ENCODE data around the gene TBXA2R. TPM values are rescaled to one million over a fixed set of nuclear protein-coding genes. Genes with fewer than 3 reads are reported as not detected.
"Not testable (repeated sequence)": the region's sequence is repeated elsewhere in the genome, so short reads cannot be mapped to it uniquely, and the experiment has no call there.

Gene TBXA2R
- total and polyA plus RNA-seq, 9 donors: 0.53 to 2.8 (median 2.2) TPM

DNA sequence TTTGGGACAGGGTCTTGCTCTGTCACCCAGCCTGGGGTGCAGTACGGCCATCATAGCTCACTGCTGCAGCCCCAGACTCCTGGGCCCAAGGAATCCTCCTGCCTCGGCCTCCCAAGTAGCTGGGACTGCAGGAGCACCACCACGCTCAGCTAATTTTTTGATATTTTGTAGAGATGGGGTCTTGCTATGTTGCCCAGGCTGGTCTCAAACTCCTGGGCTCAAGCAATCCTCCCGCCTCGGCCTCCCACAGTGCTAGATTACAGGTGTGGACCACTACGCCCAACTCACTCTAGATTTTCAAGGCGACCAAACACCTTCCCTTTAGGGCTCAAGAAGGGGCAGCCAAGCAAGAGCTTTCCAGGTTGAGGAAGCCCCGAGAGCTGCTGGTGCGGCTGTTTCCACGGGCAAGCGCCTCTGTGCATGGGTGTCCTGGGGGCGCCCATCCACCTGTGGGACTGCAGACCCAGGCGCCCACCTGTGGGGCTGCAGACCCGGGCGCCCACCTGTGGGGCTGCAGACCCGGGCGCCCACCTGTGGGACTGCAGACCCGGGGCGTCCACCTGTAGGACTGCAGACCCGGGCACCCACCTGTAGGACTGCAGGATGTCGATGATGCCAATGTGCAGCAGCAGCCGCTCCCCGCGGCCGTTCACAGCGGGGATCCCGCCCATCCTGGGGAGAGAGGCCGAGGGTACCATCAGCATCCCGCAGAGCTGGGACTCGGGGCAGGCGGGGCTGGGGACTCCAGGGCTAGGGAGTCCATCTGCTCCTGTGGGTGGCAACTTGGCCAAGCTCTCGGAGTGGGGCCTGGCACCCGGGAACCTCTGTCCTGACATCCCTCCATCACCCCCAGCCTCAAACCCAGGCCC is 41.6 kb upstream of the TBXA2R start:
- Histone ChIP-seq H3K27ac (ENCODE audit: low read length) (no peak overlapping the region), H3K4me3 (ENCODE audit: low read length) (no peak overlapping the region), H3K9me3 (replicated peaks; ENCODE audit: control insufficient read depth, low read depth, low read length) (no peaks in the 10 kb centered on the region), H3K27me3 (ENCODE audit: control insufficient read depth, insufficient read depth, low read length) (no peaks in the 10 kb centered on the region), H3K36me3 (ENCODE audit: control insufficient read depth, insufficient read depth, low read length) (peaks cover 77% of the 10 kb centered on the region), H3K4me1 (ENCODE audit: control insufficient read depth, insufficient read depth, low read length) (peaks cover 4% of the 10 kb centered on the region)
- DNase-seq: no peak
- 95% methylated on average over 24 of the region's 33 CpGs for WGBS (ENCODE audit: insufficient coverage)

DNA sequence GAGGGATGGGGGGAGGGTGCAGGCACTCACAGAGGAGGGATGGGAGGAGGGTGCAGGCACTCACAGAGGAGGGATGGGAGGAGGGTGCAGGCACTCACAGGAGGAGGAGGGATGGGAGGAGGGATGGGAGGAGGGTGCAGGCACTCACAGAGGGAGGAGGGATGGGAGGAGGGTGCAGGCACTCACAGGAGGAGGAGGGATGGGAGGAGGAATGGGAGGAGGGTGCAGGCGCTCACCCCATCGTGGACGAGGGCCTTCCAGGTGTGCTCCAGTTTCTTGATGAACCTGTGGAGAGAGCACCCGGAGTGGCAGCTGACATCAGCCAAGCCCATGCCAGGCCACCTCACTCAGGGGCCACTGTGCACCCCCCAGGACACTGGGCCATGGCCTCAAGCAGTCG is 40.4 kb upstream of the TBXA2R start:
- 96% methylated on average over 5 of the region's 5 CpGs for WGBS (ENCODE audit: insufficient coverage)
- not testable (repeated sequence) for H3K9me3 ChIP-seq (replicated peaks; ENCODE audit: control insufficient read depth, low read depth, low read length); DNase-seq; H3K4me3 ChIP-seq (ENCODE audit: low read length); H3K4me1 ChIP-seq (ENCODE audit: control insufficient read depth, insufficient read depth, low read length); H3K27ac ChIP-seq (ENCODE audit: low read length); H3K27me3 ChIP-seq (ENCODE audit: control insufficient read depth, insufficient read depth, low read length)
- H3K36me3 ChIP-seq (ENCODE audit: control insufficient read depth, insufficient read depth, low read length): peaks cover 78% of the 10 kb centered on the region

GRCh38 chr19:3646336-3647092 is 39.8 kb upstream of the TBXA2R start:
- H3K9me3 ChIP-seq (replicated peaks; ENCODE audit: control insufficient read depth, low read depth, low read length): no peaks in the 10 kb centered on the region
- 87% methylated on average over 18 of the region's 23 CpGs for WGBS (ENCODE audit: insufficient coverage)
- H3K4me3 ChIP-seq (ENCODE audit: low read length): no peak overlapping the region
- H3K27me3 ChIP-seq (ENCODE audit: control insufficient read depth, insufficient read depth, low read length): no peaks in the 10 kb centered on the region
- peaks cover 4% of the 10 kb centered on the region for H3K4me1 ChIP-seq (ENCODE audit: control insufficient read depth, insufficient read depth, low read length)
- peaks cover 78% of the 10 kb centered on the region for H3K36me3 ChIP-seq (ENCODE audit: control insufficient read depth, insufficient read depth, low read length)
- no peak for DNase-seq
- H3K27ac ChIP-seq (ENCODE audit: low read length): no peak overlapping the region

DNA sequence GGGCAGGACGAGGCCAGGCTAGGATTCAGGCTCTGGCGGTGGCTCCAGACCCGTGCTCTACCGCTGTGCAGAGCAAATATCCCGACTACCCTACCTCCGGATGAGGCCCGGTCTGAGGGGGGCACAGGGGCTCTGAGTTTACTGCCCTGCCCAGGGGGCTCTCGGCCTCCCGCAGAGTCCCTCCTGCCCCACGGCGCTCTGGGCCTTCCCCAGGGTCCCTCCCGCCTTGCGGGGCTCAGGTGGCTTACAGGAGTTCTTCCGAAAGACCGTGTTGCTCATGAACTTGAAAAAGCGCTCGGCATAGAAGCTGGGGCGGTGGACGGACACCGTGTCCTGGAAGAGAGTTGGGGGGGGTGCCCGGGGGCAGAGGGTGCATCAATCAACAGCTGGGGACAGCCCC is 39.1 kb upstream of the TBXA2R start:
- 87% methylated on average over 18 of the region's 21 CpGs for WGBS (ENCODE audit: insufficient coverage)
- Histone ChIP-seq H3K9me3 (replicated peaks; ENCODE audit: control insufficient read depth, low read depth, low read length) (no peaks in the 10 kb centered on the region), H3K36me3 (ENCODE audit: control insufficient read depth, insufficient read depth, low read length) (peaks cover 79% of the 10 kb centered on the region), H3K27ac (ENCODE audit: low read length) (no peak overlapping the region), H3K27me3 (ENCODE audit: control insufficient read depth, insufficient read depth, low read length) (no peaks in the 10 kb centered on the region), H3K4me3 (ENCODE audit: low read length) (no peak overlapping the region), H3K4me1 (ENCODE audit: control insufficient read depth, insufficient read depth, low read length) (peaks cover 4% of the 10 kb centered on the region)
- no peak for DNase-seq

DNA sequence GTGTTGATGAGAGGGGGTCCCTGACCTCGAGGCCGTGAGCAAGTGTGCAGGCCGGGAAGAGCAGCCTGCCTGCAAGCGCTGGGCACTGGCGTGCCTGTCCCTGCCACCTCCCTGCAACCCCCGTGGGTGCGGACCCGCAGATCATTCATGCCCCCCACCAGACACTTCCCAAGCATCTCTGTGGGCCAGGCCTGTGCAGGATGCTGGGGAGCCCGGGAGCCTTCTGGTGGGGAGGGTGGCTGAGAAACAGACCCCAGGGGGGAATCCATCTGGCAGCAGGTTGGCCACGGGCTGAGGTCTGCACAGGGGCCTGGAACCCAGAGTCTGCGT is 38.4 kb upstream of the TBXA2R start:
- 67% methylated on average over 3 of the region's 11 CpGs for WGBS (ENCODE audit: insufficient coverage)
- H3K36me3 ChIP-seq (ENCODE audit: control insufficient read depth, insufficient read depth, low read length): peaks cover 73% of the 10 kb centered on the region

DNA sequence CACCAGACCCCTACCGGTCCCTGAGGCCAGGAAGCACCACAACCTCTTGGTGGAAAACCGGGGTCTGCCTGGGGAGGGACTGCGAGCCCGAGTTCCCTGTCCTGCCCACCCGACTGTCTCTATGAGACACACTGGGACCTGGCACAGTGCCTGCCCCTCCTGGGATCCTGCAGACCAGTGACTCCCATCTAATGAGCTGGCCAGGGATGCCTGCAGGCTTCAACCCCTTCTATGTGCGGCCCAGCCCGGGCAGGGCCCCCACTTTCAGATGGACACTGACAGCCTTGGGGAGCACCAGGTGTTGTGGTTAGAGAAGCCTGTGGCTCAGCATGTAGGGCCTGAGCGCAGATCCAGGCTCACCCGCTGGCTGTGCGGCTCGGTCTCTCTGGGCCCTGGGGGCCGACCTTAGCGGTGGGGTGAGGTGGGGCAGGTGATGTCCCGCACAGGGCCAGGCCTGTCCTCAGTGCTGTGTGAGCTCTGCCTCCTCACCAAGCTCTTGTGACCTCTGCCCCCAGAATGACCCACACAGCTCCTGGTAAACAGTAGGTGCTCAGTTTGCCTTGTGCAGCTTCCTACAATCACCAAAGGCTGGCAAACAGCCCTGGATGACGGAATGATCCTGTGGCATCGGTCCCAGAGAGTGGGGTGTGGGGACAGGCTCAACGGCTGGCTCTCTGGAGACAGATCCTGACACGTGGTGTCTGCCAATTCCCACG is 37.8 kb upstream of the TBXA2R start:
- Histone ChIP-seq H3K4me3 (ENCODE audit: low read length) (no peak overlapping the region), H3K27ac (ENCODE audit: low read length) (no peak overlapping the region), H3K27me3 (ENCODE audit: control insufficient read depth, insufficient read depth, low read length) (no peaks in the 10 kb centered on the region), H3K4me1 (ENCODE audit: control insufficient read depth, insufficient read depth, low read length) (peaks cover 4% of the 10 kb centered on the region), H3K9me3 (replicated peaks; ENCODE audit: control insufficient read depth, low read depth, low read length) (no peaks in the 10 kb centered on the region), H3K36me3 (ENCODE audit: control insufficient read depth, insufficient read depth, low read length) (peaks cover 76% of the 10 kb centered on the region)
- DNase-seq: no peak
- WGBS (ENCODE audit: insufficient coverage): 62% methylated on average over 18 of the region's 19 CpGs

More for the DNA sequence above, 38.4 kb upstream of the TBXA2R start:
- H3K27me3 ChIP-seq (ENCODE audit: control insufficient read depth, insufficient read depth, low read length): no peaks in the 10 kb centered on the region
- no peak overlapping the region for H3K4me3 ChIP-seq (ENCODE audit: low read length)
- H3K4me1 ChIP-seq (ENCODE audit: control insufficient read depth, insufficient read depth, low read length): peaks cover 4% of the 10 kb centered on the region
- DNase-seq: no peak
- H3K27ac ChIP-seq (ENCODE audit: low read length): no peak overlapping the region
- H3K9me3 ChIP-seq (replicated peaks; ENCODE audit: control insufficient read depth, low read depth, low read length): no peaks in the 10 kb centered on the region

DNA sequence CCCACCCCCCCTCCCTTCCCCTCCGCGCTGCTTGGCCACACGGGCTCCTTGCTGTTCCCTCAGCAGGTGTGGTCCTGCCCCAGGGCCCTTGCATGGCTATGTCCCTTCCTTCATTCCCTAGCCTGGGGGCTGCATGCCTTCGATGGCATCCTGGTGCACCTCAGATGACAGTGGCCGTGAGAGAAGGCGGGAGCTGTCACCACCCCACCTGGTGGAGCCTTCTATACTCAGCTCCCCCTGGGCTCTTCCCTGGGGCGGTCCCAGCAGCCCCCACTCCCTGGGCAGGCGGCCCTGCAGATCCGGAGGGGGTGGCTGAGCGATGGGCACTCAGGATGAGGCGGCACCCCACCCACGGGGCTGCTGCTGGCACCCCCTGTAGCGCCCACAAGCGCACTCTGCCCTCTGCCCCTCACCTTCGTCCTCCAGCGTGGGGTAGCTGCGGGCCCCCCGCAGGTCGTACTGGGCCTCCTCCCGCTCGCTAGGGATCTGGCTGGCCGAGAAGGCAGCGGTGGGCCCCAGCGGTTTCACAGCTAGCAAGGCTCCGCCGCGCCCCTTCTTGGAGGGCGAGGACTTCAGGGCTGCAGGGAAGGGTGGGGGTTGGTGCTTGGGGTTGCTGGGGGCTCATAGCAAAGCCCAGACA is 37.1 kb upstream of the TBXA2R start:
- no peaks in the 10 kb centered on the region for H3K9me3 ChIP-seq (replicated peaks; ENCODE audit: control insufficient read depth, low read depth, low read length)
- no peak overlapping the region for H3K4me3 ChIP-seq (ENCODE audit: low read length)
- peaks cover 4% of the 10 kb centered on the region for H3K4me1 ChIP-seq (ENCODE audit: control insufficient read depth, insufficient read depth, low read length)
- no peak for DNase-seq
- WGBS (ENCODE audit: insufficient coverage): 86% methylated on average over 17 of the region's 28 CpGs
- no peaks in the 10 kb centered on the region for H3K27me3 ChIP-seq (ENCODE audit: control insufficient read depth, insufficient read depth, low read length)
- peaks cover 83% of the 10 kb centered on the region for H3K36me3 ChIP-seq (ENCODE audit: control insufficient read depth, insufficient read depth, low read length)
- H3K27ac ChIP-seq (ENCODE audit: low read length): no peak overlapping the region

DNA sequence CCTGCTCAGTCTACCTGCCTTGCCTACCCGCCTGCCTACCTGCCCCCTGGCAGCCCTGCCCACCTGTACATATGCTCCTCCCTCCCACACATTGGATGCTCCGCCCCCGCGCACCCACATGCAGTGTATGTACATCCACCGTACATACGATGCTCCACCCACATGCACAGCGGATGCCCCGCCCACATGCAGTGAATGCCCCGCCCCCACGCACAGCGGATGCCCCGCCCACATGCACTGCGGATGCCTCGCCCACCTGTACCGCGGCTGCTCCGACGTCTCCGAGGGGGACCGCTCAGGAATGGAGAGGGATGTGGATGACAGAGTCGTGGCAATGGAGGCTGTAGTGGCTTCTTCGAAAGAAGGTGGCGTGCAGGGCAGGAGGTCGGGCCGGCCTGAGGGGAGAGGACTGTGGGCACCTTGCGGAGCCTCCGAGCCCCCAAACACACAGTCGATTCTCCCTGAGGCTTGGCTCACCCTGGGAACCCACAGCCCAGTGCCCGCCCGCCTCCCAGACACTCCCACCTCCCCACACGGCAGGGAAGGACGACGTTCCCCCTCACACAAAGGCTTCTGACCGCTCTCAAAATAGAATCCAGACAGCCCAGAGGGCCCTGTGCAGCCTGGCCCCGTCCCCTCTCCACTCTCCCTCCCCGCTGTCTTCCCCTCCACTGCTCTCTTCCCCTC is 36.5 kb upstream of the TBXA2R start:
- no peak for DNase-seq
- Histone ChIP-seq H3K4me1 (ENCODE audit: control insufficient read depth, insufficient read depth, low read length) (peaks cover 4% of the 10 kb centered on the region), H3K4me3 (ENCODE audit: low read length) (no peak overlapping the region), H3K27me3 (ENCODE audit: control insufficient read depth, insufficient read depth, low read length) (no peaks in the 10 kb centered on the region), H3K36me3 (ENCODE audit: control insufficient read depth, insufficient read depth, low read length) (peaks cover 83% of the 10 kb centered on the region), H3K9me3 (replicated peaks; ENCODE audit: control insufficient read depth, low read depth, low read length) (no peaks in the 10 kb centered on the region), H3K27ac (ENCODE audit: low read length) (no peak overlapping the region)
- 85% methylated on average over 30 of the region's 36 CpGs for WGBS (ENCODE audit: insufficient coverage)

DNA sequence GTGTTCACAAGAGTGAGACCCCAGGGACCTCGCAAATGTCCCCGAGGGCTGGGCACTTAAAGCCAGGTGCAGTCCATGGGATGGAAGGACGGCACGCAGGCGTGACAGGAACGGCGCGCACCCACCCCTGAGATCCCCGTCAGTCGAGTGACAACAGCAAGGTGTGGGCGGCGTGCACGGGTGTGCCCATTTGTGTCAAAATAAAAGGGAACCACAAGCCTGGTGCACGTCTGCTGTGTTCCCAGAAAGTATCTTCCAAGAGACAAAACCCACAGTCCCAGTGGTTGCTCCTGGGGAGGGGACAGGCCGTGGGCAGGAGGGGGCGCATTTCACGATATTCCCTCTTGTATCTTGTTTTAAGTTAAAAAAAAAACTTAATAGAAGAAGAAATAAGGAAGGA is 35.6 kb upstream of the TBXA2R start:
- peaks cover 78% of the 10 kb centered on the region for H3K36me3 ChIP-seq (ENCODE audit: control insufficient read depth, insufficient read depth, low read length)
- peaks cover 4% of the 10 kb centered on the region for H3K4me1 ChIP-seq (ENCODE audit: control insufficient read depth, insufficient read depth, low read length)
- H3K4me3 ChIP-seq (ENCODE audit: low read length): no peak overlapping the region
- H3K27ac ChIP-seq (ENCODE audit: low read length): no peak overlapping the region
- H3K9me3 ChIP-seq (replicated peaks; ENCODE audit: control insufficient read depth, low read depth, low read length): no peaks in the 10 kb centered on the region
- no peaks in the 10 kb centered on the region for H3K27me3 ChIP-seq (ENCODE audit: control insufficient read depth, insufficient read depth, low read length)
- WGBS (ENCODE audit: insufficient coverage): 93% methylated on average over 14 of the region's 17 CpGs
- no peak for DNase-seq
